Measurements from ENCODE around the gene RPP25. TPM values are rescaled to one million over a fixed set of nuclear protein-coding genes. Genes with fewer than 3 reads are reported as not detected.

Gene RPP25
- total and polyA plus RNA-seq, 2 of the 13 experiments (the other 11 are each of a cell fraction or from before 2014, with no cell fraction given) = 0.05 to 0.11 TPM

DNA sequence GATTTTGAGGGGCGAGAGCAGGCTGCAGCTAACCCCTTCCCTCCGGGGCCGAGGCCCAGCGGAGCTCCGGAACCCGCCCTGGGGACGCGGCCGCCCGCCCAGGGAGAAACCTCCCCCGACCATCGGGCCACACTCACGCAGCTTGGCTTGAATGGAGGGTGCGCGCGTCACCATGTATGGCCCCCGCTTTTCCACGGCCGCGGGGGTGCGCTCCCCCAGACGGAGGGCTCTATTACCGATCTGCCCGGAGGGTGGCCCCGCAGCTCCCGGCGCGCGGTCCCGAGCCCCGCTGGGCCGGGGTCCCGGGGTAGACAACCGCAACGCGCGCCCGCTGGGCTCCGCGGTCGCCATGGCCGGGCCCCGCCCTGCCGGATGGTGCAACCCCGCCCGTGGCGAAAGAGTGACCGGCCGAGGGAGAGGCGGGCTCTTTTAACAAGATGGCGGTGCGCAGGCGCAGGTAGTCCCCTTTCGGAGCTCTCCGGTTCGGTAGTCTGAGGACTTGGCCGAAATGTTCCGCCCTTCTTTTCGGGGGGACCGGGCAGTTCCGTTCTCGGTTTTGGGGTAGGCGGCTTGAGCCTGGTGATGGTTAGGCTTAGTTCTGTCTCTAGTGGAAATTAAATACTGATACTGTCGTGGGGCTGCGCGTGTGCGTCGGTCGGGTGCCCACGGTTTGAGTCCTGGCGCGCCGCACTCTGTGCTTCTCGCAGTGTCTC, 50.0 kb downstream of the RPP25 start, which contains the start of gene FAM219B (continued):
- TF ChIP-seq, protein P1, sequence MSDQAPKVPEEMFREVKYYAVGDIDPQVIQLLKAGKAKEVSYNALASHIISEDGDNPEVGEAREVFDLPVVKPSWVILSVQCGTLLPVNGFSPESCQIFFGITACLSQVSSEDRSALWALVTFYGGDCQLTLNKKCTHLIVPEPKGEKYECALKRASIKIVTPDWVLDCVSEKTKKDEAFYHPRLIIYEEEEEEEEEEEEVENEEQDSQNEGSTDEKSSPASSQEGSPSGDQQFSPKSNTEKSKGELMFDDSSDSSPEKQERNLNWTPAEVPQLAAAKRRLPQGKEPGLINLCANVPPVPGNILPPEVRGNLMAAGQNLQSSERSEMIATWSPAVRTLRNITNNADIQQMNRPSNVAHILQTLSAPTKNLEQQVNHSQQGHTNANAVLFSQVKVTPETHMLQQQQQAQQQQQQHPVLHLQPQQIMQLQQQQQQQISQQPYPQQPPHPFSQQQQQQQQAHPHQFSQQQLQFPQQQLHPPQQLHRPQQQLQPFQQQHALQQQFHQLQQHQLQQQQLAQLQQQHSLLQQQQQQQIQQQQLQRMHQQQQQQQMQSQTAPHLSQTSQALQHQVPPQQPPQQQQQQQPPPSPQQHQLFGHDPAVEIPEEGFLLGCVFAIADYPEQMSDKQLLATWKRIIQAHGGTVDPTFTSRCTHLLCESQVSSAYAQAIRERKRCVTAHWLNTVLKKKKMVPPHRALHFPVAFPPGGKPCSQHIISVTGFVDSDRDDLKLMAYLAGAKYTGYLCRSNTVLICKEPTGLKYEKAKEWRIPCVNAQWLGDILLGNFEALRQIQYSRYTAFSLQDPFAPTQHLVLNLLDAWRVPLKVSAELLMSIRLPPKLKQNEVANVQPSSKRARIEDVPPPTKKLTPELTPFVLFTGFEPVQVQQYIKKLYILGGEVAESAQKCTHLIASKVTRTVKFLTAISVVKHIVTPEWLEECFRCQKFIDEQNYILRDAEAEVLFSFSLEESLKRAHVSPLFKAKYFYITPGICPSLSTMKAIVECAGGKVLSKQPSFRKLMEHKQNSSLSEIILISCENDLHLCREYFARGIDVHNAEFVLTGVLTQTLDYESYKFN (CRISPR knock-in tag; conservative IDR thresholded peaks at IDR 0.05) = no peak
- TF ChIP-seq, protein P2, sequence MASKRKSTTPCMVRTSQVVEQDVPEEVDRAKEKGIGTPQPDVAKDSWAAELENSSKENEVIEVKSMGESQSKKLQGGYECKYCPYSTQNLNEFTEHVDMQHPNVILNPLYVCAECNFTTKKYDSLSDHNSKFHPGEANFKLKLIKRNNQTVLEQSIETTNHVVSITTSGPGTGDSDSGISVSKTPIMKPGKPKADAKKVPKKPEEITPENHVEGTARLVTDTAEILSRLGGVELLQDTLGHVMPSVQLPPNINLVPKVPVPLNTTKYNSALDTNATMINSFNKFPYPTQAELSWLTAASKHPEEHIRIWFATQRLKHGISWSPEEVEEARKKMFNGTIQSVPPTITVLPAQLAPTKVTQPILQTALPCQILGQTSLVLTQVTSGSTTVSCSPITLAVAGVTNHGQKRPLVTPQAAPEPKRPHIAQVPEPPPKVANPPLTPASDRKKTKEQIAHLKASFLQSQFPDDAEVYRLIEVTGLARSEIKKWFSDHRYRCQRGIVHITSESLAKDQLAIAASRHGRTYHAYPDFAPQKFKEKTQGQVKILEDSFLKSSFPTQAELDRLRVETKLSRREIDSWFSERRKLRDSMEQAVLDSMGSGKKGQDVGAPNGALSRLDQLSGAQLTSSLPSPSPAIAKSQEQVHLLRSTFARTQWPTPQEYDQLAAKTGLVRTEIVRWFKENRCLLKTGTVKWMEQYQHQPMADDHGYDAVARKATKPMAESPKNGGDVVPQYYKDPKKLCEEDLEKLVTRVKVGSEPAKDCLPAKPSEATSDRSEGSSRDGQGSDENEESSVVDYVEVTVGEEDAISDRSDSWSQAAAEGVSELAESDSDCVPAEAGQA (IDR thresholded peaks at IDR 0.05; ENCODE audit: low read depth) = peak; percentile 25; the same call in 1 of the 2 replicates
- TF ChIP-seq, protein P2 (CRISPR knock-in tag; IDR thresholded peaks at IDR 0.05; ENCODE audit: borderline replicate concordance) = no peak
- no peak for TF ChIP-seq ZNF777 (CRISPR knock-in tag; IDR thresholded peaks at IDR 0.05)
- no peak for TF ChIP-seq ZFYVE20 (CRISPR knock-in tag; IDR thresholded peaks at IDR 0.05; ENCODE audit: borderline replicate concordance, low read depth)
- TF ChIP-seq, protein P3, sequence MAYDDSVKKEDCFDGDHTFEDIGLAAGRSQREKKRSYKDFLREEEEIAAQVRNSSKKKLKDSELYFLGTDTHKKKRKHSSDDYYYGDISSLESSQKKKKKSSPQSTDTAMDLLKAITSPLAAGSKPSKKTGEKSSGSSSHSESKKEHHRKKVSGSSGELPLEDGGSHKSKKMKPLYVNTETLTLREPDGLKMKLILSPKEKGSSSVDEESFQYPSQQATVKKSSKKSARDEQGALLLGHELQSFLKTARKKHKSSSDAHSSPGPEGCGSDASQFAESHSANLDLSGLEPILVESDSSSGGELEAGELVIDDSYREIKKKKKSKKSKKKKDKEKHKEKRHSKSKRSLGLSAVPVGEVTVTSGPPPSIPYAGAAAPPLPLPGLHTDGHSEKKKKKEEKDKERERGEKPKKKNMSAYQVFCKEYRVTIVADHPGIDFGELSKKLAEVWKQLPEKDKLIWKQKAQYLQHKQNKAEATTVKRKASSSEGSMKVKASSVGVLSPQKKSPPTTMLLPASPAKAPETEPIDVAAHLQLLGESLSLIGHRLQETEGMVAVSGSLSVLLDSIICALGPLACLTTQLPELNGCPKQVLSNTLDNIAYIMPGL (CRISPR knock-in tag; IDR thresholded peaks at IDR 0.05; ENCODE audit: borderline replicate concordance in 1 of 2, low read depth in 1 of 2) = peak; percentile 39 to 78
- TF ChIP-seq, protein P4, sequence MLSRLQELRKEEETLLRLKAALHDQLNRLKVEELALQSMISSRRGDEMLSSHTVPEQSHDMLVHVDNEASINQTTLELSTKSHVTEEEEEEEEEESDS (CRISPR knock-in tag; IDR thresholded peaks at IDR 0.05; ENCODE audit: borderline replicate concordance) = no peak
- TF ChIP-seq, protein P5, sequence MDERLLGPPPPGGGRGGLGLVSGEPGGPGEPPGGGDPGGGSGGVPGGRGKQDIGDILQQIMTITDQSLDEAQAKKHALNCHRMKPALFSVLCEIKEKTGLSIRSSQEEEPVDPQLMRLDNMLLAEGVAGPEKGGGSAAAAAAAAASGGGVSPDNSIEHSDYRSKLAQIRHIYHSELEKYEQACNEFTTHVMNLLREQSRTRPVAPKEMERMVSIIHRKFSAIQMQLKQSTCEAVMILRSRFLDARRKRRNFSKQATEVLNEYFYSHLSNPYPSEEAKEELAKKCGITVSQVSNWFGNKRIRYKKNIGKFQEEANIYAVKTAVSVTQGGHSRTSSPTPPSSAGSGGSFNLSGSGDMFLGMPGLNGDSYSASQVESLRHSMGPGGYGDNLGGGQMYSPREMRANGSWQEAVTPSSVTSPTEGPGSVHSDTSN (CRISPR knock-in tag; IDR thresholded peaks at IDR 0.05) = no peak
- TF ChIP-seq ZNF264 (CRISPR knock-in tag; IDR thresholded peaks at IDR 0.05) = 0 out of 2 replicates have a peak, but pooled peaks have one; percentile 26
- TF ChIP-seq HOXA9 (CRISPR knock-in tag; IDR thresholded peaks at IDR 0.05; ENCODE audit: borderline replicate concordance) = no peak
- TF ChIP-seq KAT2B (IDR thresholded peaks at IDR 0.05; ENCODE audit: borderline replicate concordance, low read depth, low read length) = no peak
- TF ChIP-seq ZBTB8A (CRISPR knock-in tag; IDR thresholded peaks at IDR 0.05; ENCODE audit: borderline replicate concordance, low read depth) = no peak
- TF ChIP-seq ZNF441 (CRISPR knock-in tag; IDR thresholded peaks at IDR 0.05; ENCODE audit: borderline replicate concordance) = no peak
- peak; percentile 80 for TF ChIP-seq THAP11 (CRISPR knock-in tag; IDR thresholded peaks at IDR 0.05)

All from HepG2 (cell line).